GM20000 (cell line): ENCODE data around the gene NPAS1.

Experiments used
- DNase-seq: peaks from one replicate; pipeline ENCODE4 v3.0.0; 2012; ENCODE audit warnings: low spot score
- TF ChIP-seq, protein P1 (sequence below): IDR thresholded peaks from 2 replicates; pipeline ENCODE4 v1.5.1; 2012; ENCODE audit warnings: mild to moderate bottlenecking, control low read depth; ENCODE audit errors: extremely low read depth, missing control alignments

Gene NPAS1

DNA sequence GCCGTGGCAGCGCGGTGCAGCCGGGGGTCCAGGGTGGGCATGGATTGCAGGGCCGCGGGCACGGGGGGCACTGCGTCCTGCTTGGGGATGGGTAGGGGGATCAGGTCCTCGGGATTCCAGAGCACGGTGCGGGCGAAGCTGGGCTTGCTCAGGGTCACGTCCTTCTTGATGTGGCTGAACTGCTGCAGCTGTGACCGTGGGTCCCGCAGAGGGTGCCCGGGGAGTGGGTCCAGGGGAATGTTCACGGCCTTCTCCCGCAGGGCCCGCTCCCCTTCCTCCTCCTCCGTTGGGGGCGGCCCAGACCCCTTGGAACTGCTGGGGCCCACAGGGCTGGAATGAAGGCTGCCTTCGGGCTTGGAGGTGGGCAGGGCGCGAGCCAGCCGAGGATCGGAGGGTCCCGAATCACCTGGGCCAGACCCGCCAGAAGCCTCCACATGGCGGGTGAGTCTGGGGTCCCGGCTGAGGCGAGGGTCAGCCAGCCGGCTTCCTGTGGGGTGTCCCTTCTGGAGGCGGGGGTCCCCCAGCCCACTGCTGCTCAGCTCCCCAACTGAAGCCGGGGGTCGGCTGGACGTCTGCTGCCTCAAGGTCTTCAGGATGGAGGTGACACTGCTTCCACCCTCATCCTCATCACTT, 47.7 kb downstream of the NPAS1 start:
- TF ChIP-seq, protein P1, sequence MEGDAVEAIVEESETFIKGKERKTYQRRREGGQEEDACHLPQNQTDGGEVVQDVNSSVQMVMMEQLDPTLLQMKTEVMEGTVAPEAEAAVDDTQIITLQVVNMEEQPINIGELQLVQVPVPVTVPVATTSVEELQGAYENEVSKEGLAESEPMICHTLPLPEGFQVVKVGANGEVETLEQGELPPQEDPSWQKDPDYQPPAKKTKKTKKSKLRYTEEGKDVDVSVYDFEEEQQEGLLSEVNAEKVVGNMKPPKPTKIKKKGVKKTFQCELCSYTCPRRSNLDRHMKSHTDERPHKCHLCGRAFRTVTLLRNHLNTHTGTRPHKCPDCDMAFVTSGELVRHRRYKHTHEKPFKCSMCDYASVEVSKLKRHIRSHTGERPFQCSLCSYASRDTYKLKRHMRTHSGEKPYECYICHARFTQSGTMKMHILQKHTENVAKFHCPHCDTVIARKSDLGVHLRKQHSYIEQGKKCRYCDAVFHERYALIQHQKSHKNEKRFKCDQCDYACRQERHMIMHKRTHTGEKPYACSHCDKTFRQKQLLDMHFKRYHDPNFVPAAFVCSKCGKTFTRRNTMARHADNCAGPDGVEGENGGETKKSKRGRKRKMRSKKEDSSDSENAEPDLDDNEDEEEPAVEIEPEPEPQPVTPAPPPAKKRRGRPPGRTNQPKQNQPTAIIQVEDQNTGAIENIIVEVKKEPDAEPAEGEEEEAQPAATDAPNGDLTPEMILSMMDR = no peak
- DNase-seq = no peak

DNA sequence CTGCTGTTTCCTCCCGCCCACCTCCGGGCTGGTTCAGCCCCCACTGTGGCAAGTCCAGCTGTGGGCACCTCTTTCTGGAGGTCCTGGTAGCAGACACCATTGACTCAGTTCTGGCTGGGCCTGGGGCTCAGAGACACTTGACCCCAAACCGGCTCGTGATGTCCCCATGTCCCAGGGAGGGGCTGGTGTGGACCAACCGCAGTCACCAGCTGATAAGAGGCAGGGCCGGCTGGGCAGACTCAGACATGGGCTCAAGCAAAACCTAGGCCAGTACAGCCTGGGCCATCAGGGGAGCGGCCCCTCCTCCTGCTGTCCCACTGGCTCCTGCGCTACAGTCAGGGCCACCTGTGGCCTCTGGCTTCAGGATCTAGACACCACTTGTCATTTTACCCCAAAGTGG, 48.6 kb downstream of the NPAS1 start:
- no peak for DNase-seq
- TF ChIP-seq, protein P1 = no peak

DNA sequence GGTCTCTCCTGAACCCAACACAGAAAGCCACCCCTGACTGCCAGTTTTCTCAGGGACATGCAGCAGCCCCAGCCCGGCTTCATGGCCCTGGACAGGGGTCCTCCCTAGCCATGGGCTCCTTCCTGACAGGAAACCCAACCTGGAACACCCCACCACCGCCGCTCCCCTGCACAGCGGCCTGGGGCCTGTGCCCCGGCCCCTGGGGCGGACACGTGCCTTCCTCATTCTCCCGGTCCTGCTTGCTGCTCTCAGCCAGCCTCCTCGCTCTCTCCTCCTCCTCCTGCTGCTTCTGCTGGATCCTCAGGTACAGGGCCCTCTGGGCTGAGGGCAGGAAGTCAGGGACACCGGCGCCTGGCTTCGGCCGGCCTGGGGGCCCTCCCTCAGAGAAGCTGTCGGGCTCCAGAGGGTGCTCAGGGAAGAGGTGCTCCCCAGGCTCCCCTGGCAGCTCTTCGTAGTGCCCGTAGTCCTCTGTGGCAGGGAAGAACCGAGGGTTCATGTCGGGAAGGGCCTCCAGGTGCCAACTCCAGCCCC, 49.3 kb downstream of the NPAS1 start:
- TF ChIP-seq, protein P1 = no peak
- no peak for DNase-seq

DNA sequence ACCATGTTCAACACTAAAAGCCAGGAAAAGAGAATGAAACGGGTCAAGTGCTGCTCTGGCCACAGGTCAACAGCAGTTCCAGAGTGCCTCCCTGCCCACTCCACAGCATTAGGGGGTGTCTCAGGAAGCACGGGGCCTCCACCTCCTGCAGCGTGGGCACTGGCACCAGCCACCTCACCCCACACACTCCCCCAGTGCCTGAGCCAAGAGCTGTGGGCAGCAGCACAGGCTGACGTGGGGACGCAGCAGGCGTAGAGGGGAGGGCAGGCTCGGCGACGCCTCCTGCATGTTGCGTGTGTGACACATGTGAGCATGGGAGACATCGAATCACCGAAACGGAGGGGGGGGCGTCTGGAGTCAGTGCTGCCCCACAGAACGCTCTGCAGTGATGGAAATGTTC, 50.2 kb downstream of the NPAS1 start:
- no peak for DNase-seq
- TF ChIP-seq, protein P1 = no peak

DNA sequence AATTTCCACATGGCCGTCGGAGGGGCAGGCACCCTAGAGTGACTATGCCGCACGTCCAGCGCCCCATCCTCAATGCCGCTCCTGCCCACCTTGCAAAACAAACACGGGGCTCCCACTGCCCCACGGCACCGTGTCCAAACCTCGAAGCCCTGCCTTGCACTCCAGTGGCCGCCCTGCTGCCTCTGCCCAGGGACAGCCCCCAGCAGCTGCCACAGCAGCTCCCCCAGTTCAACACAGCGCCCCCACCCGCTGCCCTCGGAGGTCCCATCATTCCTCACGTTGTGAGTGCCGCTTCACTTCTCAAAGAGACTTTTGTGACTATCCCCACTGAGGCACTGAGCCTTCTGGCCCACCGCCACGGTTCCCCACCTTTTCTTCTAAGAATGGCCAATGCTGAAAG, 51.1 kb downstream of the NPAS1 start:
- TF ChIP-seq, protein P1 = no peak

DNA sequence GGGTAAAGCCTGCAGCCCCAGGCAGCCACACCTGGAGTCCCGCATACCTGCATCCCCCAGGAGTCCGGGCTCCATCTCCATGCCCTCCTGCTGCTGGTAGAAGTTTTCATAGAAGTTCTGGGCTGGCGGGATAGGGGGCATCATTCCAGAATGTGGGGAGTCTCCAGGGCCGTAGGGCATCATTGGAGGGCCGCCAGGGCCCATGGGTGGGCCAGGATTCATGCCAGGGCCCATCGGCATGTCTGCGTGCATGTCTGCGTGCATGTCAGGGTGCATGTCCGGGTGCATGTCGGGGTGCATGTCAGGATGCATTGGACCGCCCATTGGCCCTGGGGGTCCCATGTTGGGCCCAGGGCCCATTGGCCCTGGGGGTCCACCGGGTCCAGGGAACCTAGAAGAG, 52.1 kb downstream of the NPAS1 start:
- DNase-seq = no peak
- TF ChIP-seq, protein P1 = no peak

More for the DNA sequence above, 51.1 kb downstream of the NPAS1 start:
- no peak for DNase-seq

DNA sequence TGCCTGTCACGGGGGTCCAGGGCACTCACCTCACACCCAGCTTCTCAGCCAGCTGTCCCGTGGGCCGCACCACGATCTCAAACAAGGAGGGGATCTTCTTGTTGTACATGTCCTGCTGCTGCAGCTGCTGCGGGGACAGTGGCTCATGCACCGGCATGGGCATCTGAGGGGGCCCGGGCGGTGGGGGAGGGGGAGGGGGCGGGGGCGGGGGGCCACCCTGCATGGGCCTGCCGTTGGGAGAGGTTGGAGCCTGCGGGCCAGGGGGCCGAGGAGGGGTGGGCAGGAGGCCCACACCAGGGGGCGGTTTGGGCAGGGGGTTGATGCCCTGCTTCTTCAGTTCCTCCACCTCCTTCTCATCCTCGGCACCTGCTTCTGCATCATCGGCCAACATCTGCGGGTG, 52.7 kb downstream of the NPAS1 start:
- no peak for DNase-seq
- TF ChIP-seq, protein P1 = no peak
